GM19025 (cell line): ENCODE results near the gene SMG6.
"Not testable (repeated sequence)": the region's sequence is repeated elsewhere in the genome, so short reads cannot be mapped to it uniquely, and the experiment has no call there.

Experiments used
- ATAC-seq: cut with Tn5 transposase; IDR thresholded peaks from one replicate; pipeline ENCODE4 v1.9.1; 2021; ENCODE audit warnings: mild to moderate bottlenecking, low read depth, moderate library complexity; ENCODE audit not compliant: unreplicated experiment

Gene SMG6

DNA sequence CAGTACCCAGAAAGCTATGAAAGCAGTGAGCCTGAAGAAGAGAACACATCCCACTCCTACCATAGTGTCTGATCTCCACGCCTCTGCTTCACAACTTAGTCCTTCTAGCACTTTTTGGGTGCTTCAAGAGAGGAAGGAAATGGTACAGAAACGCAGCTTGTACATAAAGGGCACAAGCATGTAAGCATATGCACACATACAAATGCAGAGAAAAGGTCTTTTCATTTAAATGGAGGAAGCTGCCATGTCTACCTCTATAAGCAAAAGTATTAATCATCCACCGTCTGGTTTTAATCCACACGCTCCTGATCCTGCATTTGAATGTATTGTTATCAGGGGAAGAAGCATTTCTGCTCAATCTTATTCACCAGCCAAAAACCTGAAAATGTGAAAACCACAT lies 148.0 kb downstream of the SMG6 start:
- no peak for ATAC-seq

DNA sequence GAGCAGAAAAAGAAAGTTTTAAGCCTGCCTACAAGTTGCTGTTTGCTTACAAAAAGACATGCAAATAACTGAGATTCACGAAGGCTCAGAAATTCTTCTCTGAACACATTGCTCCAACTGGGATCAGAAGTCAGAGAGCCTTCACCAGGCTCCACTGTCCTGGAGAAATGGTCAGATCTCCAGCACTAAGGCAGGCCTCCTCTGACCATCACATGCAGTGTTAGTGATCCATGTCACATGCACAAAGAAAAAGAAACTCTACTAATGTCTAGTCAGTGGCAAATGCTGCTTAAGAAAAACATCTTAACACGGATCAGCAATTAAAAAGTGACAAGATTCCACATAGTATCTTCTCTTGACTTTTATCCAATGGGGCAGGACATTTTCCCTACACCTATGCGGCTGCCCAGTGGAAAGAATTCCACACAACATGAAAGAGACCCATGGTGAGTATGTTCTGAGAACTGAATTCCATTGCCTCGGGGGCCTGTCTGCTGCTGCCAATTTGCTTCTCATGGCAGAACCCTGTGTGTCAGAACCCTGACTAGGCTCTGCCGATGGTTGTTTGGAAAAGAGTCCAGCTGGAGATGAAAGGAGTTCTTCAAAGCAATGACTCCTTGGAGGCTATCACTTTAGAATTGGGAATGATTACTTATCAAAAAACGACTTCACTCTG lies 152.1 kb downstream of the SMG6 start:
- no peak for ATAC-seq

DNA sequence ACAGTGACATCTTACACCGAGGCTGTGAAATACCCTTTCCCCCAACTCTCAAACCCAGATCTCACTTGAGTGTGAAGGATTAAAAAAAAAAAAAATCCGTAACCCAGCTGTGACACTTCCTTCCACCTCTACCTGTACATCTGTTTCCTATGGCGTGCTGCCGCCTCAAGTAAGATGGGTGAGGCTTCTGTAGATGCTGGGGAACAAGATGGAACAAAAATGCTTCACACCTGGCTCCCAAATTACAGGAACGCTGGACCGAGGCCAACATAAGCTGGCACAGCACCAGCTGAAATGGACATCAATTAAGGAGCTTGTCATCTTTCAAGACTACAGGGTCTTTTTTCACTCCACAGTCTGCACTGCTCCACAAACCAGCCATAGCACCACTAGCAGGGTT lies 152.8 kb downstream of the SMG6 start:
- no peak for ATAC-seq

DNA sequence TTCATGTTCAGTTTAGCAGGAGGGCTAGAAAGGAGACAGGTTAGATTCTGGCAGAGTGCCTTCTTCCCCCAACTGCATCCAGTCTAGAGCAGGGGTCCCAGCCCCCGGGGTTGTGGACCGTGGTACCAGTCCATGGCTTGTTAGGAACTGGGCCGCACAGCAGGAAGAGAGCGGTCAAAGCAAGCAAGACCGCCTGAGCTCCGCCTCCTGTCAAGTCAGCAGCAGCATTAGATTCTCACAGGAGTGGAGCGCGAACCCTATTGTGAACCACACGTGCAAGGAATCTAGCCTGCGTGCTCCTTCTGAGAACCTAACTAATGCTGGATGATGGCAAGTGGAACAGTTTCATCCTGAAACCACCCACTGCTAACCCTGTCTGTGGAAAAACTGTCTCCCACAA lies 153.7 kb downstream of the SMG6 start:
- ATAC-seq = no peak

DNA sequence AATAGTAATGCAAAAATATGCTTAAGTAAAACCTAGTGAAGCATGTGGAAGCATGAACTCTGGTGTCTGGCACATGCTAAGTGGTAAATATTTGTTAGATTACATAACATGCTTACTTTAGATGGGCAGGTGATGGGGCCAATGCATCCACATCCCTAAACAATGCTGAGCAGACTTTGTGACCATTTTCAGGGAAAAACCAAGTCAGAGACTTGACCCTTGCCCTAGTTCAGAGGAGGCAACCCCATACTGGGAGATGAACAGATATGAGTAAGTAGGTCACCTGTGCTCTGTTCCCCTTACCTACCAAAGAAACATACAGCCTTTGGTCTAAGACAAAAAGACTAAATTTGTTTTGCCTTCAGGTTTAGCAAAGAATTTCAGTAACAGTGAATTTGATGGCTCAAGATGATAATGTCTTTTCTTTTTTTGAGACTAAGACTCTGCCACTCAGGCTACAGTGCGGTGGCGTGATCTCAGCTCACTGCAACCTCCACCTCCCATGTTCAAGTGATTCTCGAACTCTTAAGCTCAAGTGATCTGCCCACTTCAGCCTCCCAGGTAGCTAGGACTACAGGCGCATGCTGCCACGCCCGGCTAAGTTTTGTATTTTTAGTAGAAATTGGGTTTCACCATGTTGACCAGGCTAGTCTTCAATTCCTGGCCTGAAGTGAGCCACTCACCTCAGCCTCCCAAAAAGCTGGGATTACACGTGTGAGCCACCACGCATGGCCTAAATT lies 157.3 kb downstream of the SMG6 start:
- ATAC-seq = no peak

DNA sequence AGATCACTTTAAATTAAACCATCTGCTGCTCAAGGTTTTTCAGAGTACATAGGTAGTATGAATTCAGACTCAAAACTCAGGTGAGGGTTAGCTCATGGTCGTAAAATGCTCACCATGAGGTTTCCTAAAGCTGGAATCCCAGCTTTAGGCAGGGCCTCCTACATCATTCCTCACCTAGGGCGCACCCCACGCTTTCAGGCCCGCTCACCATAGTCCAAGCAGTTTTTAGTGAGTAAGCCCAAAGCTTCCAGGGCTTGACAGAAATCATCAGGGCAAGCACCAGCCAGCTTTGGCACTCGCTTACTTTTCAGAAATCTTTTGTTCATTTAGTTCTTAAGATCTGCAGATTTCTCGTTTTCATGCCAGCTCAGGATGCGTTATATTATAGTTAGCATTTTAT lies 158.9 kb downstream of the SMG6 start:
- no peak for ATAC-seq

DNA sequence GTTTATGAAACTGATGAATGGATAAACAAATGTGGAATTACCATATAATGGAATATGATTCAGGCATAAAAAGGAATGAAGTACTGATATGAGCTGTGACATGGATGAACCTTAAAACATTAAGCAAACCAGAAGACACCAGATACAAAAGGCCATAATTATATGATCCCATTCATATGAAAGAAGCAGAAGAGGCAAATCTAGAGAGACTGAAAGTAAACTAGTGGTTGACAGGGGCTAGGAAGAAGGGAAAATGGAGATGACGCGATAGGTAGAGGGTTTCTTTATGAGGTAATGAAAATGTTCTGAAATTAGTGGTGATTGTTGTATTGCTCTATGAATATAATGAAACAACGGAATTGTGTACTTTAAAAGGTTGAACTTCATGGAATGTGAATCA lies 160.3 kb downstream of the SMG6 start:
- no peak for ATAC-seq

DNA sequence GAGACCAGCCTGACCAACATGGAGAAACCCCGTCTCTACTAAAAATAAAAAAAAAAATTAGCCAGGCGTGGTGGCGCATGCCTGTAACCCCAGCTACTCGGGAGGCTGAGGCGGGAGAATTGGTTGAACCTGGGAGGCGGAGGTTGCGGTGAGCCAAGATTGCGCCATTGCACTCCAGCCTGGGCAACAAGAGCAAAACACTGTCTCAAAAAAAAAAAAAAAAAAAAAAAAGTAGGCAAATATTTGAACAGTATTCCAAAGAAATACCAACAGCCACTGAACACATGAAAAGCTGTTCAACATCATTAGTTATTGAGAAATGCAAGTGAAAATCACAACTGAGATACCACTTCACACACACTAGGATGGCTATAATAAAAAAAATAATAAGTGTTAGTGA lies 160.9 kb downstream of the SMG6 start:
- ATAC-seq = not testable (repeated sequence)

DNA sequence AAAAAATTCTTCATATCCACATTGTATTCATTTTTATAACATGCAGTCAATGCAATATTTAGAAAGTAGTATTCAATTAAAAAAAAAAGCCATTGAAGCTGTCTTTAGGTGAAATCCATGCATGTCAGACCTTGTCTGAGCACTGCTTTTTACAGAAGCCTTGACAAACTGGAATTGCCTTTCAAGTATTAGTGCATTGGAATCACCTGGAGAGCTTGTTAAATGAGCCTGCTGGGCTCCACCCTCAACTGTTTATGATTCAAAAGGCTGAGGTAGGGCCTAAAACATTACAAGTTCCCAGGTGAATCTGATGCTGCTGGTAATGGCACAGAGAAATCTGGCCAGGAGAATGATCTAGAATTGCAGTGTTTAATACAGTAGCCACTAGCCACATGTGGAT lies 162.9 kb downstream of the SMG6 start:
- no peak for ATAC-seq

DNA sequence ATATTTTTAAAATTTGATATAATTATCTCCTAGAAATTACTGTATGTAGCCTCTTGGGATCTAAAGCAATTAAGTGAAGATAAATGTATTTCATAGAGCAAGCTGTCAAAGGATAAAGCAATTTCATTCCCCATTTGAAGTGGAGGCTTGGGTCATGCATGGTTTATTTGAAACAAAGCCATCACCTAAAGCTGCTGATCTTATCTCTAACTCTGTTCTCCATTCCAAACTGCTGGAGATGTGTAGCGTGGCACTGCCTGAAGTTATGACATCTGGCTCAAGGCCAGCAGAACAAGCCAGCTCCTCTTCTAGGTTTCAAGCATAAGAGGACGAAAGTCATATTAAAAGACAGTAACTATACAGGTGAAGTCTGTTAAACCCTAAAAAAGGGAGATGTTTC lies 164.8 kb downstream of the SMG6 start:
- ATAC-seq = no peak

DNA sequence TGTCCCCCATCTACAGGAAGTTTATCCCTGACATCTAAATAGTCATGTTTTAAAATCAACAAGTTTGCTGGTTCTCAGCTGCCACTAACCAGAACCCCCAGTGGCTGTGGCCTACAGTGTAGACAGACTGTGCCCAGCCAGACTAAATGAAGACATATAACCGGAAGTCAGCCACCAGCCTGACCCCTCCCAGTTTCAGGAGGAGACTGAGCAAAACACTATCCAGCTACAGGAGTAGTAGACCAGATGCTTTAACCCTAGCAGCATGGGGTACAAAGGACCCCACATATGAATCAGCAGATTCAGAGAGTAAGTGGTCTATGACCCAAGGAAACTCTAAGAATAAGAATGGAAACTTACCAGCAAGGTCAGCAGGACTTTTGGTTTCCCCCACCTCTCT lies 165.3 kb downstream of the SMG6 start:
- peak; percentile 66 for ATAC-seq

DNA sequence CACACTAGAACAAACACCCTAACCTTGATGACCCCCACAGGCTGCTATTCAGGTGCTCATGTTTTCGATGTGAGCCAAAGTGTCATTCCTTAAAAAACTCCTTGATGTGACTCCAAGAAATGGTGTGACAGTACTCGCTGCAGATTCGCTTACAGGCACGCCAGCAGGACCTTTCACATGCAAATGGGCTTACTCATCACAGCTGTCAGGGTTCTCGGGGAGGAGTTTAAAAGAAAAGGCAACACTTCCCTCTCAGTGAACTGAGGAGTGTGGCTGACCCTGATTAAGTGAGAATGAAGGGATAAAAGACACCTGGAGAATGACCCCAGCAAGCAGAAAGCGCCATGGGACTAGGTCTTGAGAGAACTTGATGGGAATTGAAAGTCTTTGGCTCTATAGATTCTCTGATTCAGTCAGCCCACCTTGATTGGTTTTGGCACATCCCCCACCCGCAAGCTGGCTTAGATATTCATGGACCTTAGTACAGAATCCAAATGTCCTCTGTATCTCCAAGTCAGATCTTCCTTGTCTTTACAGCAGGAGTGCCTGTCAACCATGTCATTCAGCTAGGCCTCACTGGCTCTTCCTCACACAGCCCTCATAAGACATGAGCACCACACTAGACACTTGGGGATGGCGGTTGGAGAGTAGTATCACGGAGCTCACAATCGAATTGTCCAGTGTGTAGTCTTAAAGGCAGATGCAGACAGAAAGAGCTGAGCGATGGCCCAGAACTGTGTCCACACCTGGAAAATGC lies 166.1 kb downstream of the SMG6 start:
- peak; percentile 54 for ATAC-seq

DNA sequence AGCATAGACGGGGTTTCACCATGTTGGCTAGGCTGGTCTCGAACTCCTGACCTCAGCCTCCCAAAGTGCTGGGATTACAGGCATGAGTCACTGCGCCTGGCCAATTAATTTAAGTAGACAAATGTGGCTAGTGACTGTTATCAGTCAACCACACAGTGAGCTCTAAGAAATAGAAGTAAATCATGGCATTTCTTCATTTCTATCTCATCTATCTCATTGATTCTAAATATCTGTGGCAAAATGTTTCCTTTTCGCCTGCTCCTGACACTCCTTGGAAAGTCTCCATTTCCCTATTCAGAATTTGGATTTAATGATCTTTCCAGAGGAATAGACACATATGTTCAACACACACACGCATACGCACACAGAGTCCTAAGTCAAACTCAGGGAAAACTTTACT lies 167.3 kb downstream of the SMG6 start:
- ATAC-seq = no peak

DNA sequence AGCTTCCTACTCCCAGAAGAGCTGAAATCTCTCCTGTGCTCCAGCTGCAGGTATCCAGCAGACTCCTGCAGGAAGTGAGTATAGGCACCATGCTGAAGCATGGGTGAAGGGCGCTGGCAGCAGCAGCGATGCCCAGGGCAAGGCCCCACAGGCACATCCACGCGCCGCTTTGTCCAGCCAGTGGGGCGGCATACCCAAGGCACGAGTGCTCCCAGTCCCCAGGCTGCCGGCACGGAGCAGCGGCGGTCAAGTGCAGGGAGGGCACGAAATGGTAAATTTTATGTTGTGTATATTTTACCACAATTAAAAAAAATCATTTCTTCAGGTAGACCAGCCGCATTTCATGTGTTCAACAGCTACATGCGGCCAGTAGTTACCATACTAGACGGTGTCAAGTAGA lies 175.6 kb downstream of the SMG6 start:
- ATAC-seq = no peak

DNA sequence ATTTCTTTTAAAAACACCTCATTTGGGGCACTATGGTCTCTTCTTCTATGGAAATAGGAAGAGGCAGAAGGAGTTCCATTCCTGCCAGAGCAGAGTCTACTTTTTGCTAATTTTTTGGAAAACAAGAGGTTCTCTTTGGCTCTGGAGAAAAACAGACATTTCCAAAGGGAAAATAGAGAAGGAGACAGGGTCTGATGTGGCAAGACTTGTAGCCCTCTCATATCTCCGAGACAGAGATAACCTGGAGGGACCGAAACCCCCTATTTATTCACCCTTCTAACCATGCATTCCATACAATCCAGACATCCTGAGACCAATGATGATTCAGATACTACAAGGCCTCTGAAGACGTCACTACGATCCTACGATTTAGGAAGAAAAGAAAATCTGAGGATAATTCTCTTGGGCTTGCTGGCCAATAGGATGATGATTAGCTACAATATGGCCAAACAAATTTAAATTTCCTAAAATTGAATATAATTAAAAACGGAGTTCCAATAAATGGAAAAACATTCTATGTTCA lies 178.5 kb downstream of the SMG6 start:
- no peak for ATAC-seq

DNA sequence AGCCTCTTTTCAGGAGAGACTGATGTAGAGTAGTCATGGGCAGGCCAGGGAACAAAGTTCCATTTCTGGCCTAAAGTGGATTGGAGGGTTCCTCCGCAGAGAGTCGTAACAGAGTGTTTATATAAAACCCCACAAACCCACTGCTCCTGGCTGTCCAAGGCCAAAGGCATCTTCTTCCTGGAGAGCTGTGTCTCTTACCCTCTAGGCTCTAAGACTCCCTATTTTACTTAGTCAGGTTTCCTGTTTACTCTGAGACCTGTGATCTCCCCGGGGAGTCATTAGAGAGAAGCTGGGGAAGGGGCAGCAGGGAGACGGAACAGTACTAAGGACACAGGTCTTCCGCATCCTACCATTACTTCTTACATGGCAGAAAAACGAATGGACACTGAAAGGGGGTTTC lies 179.2 kb downstream of the SMG6 start:
- no peak for ATAC-seq

DNA sequence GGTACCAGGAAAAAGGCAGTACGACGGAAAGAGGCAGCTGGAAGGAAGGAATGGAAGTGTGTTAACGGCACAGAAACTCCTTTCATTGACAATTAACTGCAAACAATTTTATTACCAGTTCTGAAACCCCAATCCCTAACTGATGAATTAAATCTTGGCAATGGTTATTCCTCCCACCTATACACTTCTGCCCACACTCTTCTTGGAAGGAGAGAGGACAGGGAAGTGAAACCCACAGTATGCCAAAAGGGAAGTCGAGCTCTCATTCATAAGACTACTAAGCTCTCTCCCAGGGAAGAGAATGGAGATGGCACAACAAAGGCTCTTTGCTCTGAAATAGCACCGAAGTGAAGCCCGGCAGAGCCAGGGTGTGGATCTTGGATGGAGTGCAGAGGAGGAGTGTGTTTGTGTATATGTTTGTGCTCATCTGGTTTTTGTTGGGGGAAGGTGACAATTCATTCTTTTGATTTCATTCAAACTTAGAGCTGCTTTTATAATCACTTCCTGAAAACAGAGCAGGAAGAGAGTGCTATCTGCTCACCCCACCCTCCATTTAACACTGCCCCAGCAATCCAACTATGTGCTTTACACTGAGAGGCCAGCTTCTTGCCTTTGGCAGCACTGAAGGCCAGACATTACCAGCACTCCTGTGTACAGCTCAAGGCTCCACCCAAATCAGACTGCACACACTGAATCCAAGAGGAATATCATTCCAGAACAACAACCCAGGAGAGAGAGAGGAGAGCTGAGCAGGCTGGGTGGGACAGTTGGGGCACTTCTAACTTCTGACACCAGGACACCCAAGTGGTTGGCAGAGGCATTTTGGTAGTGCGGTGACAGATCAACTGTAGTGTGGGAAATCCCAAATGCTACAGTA lies 180.0 kb downstream of the SMG6 start:
- ATAC-seq = no peak

DNA sequence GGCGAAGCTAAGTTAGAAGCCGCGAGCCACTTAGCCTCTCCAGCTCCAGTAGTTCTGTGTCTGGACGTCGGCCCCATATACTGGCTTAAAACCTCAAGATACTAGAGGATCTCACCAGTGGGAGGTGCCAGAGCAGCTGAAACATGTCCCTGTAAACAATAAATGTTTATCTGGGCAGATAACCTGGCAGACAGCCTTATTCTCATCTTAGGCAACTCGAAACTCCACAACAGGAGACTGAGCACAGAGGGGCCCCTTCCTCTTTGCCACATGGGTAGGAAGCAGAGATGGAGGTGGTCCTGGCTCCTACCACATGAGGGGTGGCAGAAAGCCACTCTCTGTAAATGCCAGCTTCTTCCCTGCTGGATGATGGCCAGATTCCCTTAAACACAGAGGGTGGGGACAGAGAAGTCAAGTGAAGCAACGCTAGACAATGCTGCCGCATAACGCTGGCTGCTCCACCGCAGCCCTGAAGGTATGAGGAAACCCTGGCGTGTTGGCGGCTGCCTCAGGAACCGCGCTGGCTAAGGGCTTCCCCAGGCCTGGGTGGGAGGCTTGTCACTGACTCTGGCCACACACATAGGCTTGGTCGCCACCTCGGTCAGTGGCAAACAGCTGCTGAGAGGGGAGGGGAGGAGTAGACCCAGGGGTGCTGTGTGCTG lies 180.8 kb downstream of the SMG6 start:
- ATAC-seq = no peak

DNA sequence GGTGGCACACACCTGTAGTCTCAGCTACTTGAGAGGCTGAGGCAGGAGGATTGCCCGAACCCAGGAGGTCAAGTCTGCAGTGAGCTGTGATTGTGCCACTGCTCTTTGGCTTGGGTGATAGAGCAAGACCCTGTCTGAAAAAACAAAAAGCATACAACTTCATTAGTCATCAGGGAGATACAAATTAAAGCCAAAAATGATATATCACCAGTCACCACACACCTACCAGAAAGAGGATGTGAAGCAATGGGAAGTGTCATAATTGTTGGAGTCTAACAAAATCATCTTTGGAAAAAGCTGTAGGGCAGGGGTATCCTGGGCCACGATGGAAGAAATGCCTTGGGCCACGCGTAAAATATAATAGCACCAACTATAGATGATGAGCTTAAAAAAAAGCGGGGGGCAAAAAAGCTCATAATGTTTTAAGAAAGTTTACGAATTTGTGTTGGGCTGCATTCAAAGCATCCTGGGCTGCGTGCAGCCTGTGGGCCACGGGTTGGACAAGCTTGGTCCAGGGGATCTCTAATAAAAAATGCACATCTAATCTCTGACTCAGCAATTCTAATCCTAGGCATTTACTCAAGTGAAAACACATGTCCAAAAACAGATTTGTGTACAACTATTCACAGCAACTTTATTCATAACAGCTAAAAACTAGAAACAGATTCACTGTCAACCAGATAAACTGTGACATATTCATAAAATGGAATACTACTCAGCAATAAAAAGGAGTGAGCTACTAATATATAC lies 182.8 kb downstream of the SMG6 start:
- no peak for ATAC-seq
